ENCODE measurements around the gene GFOD1. TPM values are rescaled to one million over a fixed set of nuclear protein-coding genes. Genes with fewer than 3 reads are reported as not detected.
"Not testable (repeated sequence)": the region's sequence is repeated elsewhere in the genome, so short reads cannot be mapped to it uniquely, and the experiment has no call there.

Gene GFOD1
- total RNA-seq, 1 experiment from 2014 or later: 0.68 TPM

DNA sequence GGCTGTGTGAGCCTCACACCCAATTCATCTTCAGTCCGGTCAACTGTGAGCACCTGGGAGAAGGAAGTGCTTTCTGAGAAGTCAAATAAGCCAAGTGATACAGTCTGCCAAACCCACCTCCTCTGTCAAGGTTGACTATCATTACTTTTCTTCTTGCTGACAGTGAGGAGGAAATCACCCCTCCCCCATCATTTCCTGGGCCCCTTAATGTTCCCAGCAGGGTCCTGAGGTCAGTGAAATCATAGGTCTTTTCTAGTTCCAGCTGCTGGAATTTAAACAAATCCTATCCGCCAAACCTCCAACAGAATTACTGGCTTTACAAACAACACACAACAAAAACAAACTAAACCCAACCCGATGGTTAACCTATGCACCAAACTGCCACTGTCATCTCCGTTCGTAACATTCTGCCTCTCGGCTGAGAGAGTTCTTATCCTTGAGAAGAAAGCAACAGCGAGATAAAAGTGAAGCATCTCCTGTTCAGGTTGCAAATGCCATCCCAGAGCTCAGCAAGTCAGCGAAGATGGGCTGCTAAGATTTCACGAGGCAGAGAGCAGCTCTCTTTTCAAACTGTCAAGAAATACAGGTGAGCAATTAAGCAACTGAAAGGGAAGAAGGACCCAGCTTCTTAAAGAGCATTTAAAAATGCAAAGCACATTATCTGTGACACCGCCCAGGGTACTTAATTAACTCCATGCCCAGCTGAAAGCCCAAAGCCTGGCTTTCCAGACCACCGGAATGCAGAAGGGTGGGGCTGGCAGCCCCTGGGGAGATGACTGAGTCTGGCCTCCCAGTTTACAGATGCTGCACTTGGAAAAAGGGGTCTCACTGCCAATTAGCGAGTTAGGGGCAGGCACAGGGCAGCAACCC is 24.7 kb downstream of the GFOD1 start:
- BruUV-seq (replicated peaks): no TSS peak
- Histone ChIP-seq H3K9me3 (ENCODE audit: insufficient read depth, low read depth) (no peaks in the 10 kb centered on the region), H3K27me3 (ENCODE audit: insufficient read depth, low read depth) (no peaks in the 10 kb centered on the region), H2AFZ (no peak overlapping the region), H3F3A (ENCODE audit: insufficient read depth, low read depth) (no peaks in the 10 kb centered on the region), H3K36me3 (ENCODE audit: low read depth) (no peaks in the 10 kb centered on the region), H3K4me1 (replicated peaks; ENCODE audit: insufficient read depth) (peaks cover 18% of the 10 kb centered on the region), H3K9me2 (ENCODE audit: insufficient read depth) (no peaks in the 10 kb centered on the region), H4K20me1 (ENCODE audit: insufficient read depth) (no peaks in the 10 kb centered on the region), H3K4me2 (0 out of 2 replicates have a peak overlapping the region, but pooled peaks have one; percentile 2), H3K27ac (no peak overlapping the region), H3K4me3 (no peak overlapping the region), H3K79me2 (ENCODE audit: low read depth) (no peaks in the 10 kb centered on the region)
- ChIA-PET POLR2A (ENCODE audit: unreplicated experiment) (no interaction called here), CTCF (no interaction called here)
- intact Hi-C loops (cut with micrococcal nuclease; ENCODE audit: unreplicated experiment): no loop called here
- TF ChIP-seq EZH2 (IDR thresholded peaks at IDR 0.05; ENCODE audit: low read depth): no peak
- TF ChIP-seq, protein P1, sequence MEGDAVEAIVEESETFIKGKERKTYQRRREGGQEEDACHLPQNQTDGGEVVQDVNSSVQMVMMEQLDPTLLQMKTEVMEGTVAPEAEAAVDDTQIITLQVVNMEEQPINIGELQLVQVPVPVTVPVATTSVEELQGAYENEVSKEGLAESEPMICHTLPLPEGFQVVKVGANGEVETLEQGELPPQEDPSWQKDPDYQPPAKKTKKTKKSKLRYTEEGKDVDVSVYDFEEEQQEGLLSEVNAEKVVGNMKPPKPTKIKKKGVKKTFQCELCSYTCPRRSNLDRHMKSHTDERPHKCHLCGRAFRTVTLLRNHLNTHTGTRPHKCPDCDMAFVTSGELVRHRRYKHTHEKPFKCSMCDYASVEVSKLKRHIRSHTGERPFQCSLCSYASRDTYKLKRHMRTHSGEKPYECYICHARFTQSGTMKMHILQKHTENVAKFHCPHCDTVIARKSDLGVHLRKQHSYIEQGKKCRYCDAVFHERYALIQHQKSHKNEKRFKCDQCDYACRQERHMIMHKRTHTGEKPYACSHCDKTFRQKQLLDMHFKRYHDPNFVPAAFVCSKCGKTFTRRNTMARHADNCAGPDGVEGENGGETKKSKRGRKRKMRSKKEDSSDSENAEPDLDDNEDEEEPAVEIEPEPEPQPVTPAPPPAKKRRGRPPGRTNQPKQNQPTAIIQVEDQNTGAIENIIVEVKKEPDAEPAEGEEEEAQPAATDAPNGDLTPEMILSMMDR (conservative IDR thresholded peaks at IDR 0.05): no peak
- DNase-seq: no peak

DNA sequence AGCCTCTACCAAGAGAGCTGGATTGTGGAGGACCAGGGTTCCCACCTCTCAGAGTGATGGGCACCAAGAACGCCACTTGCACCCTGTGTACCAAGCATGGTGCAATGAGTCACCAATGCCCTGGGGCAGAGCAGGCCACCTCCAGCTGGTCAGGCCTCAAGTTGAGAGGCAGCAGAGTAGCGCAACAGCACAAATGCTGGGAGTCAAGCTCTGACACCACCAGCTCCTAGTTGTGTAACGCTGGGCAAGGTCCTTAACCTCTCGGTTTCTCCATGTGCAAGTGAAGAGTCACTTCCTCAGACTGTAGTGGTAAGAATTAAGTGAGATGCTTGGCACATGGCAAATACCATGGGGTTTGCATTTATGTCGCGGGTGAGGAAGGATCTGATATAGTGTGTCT is 25.6 kb downstream of the GFOD1 start:
- BruUV-seq (replicated peaks): no TSS peak
- Histone ChIP-seq H3K79me2 (ENCODE audit: low read depth) (no peaks in the 10 kb centered on the region), H3K9me2 (ENCODE audit: insufficient read depth) (no peaks in the 10 kb centered on the region), H3K4me3 (no peak overlapping the region), H3F3A (ENCODE audit: insufficient read depth, low read depth) (no peaks in the 10 kb centered on the region), H3K36me3 (ENCODE audit: low read depth) (no peaks in the 10 kb centered on the region), H3K4me1 (replicated peaks; ENCODE audit: insufficient read depth) (peaks cover 18% of the 10 kb centered on the region), H2AFZ (no peak overlapping the region), H3K27me3 (ENCODE audit: insufficient read depth, low read depth) (no peaks in the 10 kb centered on the region), H3K27ac (no peak overlapping the region), H3K9me3 (ENCODE audit: insufficient read depth, low read depth) (no peaks in the 10 kb centered on the region), H3K4me2 (0 out of 2 replicates have a peak overlapping the region, but pooled peaks have one; percentile 2), H4K20me1 (ENCODE audit: insufficient read depth) (no peaks in the 10 kb centered on the region)
- intact Hi-C loops (cut with micrococcal nuclease; ENCODE audit: unreplicated experiment): no loop called here
- ChIA-PET CTCF (no interaction called here), POLR2A (ENCODE audit: unreplicated experiment) (no interaction called here)
- TF ChIP-seq EZH2 (IDR thresholded peaks at IDR 0.05; ENCODE audit: low read depth): no peak
- TF ChIP-seq, protein P1 (conservative IDR thresholded peaks at IDR 0.05): no peak
- DNase-seq: peak in 1 of 2 experiments; percentile 77

DNA sequence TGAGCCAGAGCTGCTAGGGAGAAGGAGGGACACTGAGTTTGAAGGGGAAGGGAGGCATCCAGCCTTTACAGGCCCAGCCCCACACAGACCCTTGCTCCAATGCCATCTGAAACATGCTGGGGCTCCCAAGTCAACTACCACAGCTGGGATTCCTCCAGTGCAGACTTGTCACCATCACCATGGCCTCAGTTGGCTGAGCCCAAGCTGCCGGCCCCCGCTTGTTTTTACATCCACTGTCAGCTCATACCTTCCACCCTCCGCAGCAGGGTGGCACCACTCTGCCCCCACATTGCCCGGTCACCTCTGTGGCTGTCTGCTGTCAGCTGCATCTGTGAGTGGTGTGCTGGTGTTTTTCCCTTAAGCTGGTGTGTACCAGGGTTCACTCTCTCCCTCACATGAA is 26.1 kb downstream of the GFOD1 start:
- Histone ChIP-seq H3K27ac (no peak overlapping the region), H3K27me3 (ENCODE audit: insufficient read depth, low read depth) (no peaks in the 10 kb centered on the region), H3K9me3 (ENCODE audit: insufficient read depth, low read depth) (no peaks in the 10 kb centered on the region), H4K20me1 (ENCODE audit: insufficient read depth) (no peaks in the 10 kb centered on the region), H3F3A (ENCODE audit: insufficient read depth, low read depth) (no peaks in the 10 kb centered on the region), H3K9me2 (ENCODE audit: insufficient read depth) (no peaks in the 10 kb centered on the region), H3K36me3 (ENCODE audit: low read depth) (no peaks in the 10 kb centered on the region), H3K4me1 (replicated peaks; ENCODE audit: insufficient read depth) (peaks cover 18% of the 10 kb centered on the region), H2AFZ (no peak overlapping the region), H3K4me2 (no peak overlapping the region), H3K79me2 (ENCODE audit: low read depth) (no peaks in the 10 kb centered on the region), H3K4me3 (no peak overlapping the region)
- TF ChIP-seq, protein P1 (conservative IDR thresholded peaks at IDR 0.05): no peak
- no peak for TF ChIP-seq EZH2 (IDR thresholded peaks at IDR 0.05; ENCODE audit: low read depth)
- ChIA-PET CTCF (no interaction called here), POLR2A (ENCODE audit: unreplicated experiment) (no interaction called here)
- no TSS peak for BruUV-seq (replicated peaks)
- DNase-seq: no peak
- intact Hi-C loops (cut with micrococcal nuclease; ENCODE audit: unreplicated experiment): no loop called here

DNA sequence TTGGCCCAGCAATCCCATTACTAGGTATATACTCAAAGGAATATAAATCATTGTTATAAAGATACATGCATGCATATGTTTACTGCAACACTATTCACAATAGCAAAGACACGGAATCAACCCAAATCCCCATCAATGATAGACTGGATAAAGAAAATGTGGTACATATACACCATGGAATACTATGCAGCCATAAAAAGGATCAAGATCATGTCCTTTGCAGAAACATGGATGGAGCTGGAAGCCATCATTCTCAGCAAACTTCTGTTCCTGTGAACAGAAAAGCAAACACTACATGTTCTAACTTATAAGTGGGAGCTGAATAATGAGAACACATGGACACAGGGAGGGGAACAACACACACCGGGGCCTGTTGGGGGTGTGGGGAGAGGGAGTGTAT is 27.1 kb downstream of the GFOD1 start:
- H3K4me2 ChIP-seq; H4K20me1 ChIP-seq (ENCODE audit: insufficient read depth); CTCF ChIA-PET; H2AFZ ChIP-seq; DNase-seq; H3K27me3 ChIP-seq (ENCODE audit: insufficient read depth, low read depth); H3K9me2 ChIP-seq (ENCODE audit: insufficient read depth); H3K36me3 ChIP-seq (ENCODE audit: low read depth); BruUV-seq (replicated peaks); H3K4me3 ChIP-seq; intact Hi-C loops (cut with micrococcal nuclease; ENCODE audit: unreplicated experiment); H3K79me2 ChIP-seq (ENCODE audit: low read depth); POLR2A ChIA-PET (ENCODE audit: unreplicated experiment); H3K27ac ChIP-seq; H3K9me3 ChIP-seq (ENCODE audit: insufficient read depth, low read depth); H3F3A ChIP-seq (ENCODE audit: insufficient read depth, low read depth): not testable (repeated sequence)
- peaks cover 18% of the 10 kb centered on the region for H3K4me1 ChIP-seq (replicated peaks; ENCODE audit: insufficient read depth)
